CD4-positive, alpha-beta T cell treated with Interleukin-1 beta for 1 hour (primary cell): Measurements from ENCODE around the gene COL23A1.
"Not testable (repeated sequence)": the region's sequence is repeated elsewhere in the genome, so short reads cannot be mapped to it uniquely, and the experiment has no call there.

ENCODE experiments used
- DNase-seq, 2 donors: peaks; one replicate each; pipeline ENCODE4 v3.0.0-alpha.2; 2020 to 2022

Gene COL23A1

GRCh38 chr5:178313316-178313715 lies 276.9 kb downstream of the COL23A1 start:
- no peak for DNase-seq

GRCh38 chr5:178312880-178313282 lies 277.3 kb downstream of the COL23A1 start:
- DNase-seq = peak in 1 of 2 donors; percentile 56

GRCh38 chr5:178310130-178310865 lies 279.9 kb downstream of the COL23A1 start:
- DNase-seq = no peak

DNA sequence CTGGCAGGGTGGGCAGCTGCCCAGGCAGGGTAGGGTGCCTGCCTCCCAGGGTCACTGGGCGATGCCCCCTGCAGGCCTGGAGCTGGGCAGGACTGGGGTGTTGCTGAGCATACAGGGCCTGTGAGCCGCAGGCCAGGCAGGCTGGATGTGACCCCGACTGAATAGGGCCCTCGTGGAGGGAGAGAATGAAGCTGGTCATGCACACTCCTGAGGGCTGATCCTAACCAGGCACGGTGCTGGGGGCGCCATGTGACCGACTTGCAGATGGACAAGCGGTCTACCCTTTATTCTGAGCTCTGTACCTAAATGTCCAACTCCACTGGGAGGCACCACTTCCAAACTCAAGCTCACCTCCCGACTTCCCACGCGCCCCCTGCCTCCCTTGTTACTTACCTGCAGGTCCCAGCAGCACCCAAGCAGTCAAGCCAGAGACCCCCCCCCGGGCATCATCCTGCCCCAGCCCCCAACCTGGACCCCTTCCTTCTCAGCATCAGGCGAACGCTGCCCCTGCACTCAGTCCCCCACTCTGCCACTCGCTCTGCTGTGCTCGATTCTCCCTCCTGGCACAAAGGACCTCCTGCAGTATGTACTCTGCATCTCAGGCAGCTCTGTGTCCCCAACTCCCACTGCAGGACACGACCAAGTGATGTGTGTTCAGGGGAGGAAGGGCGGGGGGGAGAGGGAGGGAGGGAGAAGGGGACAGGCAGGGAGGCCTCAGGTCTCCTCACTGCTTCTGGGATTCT lies 280.8 kb downstream of the COL23A1 start:
- DNase-seq = no peak

GRCh38 chr5:178308541-178309092 lies 281.6 kb downstream of the COL23A1 start:
- no peak for DNase-seq

DNA sequence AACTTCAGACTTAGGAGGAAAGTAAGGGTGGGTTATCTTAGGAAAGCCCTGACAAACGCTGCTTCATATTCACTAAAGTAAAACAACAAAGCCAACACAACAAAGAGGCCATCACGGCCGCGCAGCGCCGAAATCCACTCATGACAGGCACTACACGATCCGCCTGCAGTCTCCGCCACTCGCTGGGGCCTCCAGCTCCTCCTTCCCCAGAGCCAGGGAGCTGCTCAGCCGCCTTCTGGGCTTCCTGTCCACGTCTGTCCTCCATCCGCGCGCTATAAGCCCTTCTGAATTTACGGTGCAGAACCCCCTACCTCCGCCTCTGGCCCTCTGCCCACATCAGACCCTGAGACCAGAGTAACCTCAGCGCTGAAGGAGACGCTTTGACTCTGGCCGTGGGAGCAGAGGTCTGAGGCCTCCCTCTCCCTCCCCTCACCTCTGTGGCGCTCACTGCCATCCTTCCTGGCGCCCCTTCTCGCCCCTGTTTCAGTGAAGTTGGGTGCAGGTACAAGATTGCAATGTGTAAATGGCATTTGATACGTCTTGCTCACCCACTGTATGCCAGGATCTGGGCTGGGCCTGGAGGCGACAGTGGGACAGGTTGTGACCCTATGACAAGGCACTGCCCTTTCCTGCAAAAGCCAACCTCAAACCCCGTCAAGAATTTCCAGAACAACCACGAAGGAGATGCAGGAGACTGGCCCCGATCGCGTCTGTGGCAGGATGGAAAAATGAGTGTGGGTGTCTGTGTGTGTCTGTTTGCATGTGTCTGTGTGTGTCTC lies 282.7 kb downstream of the COL23A1 start:
- DNase-seq = no peak

DNA sequence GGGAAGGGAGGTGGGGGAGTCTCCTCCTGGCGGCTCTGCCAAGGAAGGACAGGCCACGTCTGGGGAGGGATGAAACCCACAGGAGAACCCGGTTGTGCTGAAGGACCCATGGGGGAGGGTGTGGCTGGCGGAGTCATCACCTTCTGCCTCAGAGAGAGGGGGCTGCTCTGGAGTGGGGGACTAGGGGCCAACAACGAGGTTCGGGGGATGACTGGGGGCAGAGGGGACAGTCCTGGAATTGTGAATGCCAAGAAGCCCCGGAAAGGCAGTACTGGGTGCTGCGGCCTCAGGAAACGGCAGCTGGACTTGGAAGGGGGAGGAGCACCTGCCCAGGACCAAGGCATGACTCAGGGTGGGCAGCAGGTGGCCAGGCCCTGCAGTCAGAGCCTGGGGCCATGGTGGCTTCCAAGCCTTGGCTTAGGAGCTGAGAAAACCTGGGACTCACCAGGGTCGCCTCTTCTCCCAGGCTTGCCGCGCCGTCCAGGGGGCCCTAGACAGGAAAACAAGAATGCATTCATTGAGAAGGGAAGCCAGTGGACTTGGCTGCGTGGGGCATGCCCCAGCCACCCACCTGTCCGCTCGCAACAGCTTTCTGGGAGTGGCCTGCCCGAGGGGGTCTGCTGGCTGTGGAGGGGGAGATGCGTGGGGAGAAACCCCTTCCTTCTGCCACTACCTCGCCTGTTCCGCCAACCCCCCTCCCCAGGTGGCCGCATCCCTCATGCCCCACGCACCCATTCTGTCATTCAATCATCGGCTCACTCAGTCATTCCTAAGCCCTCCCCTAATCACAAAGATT lies 283.6 kb downstream of the COL23A1 start:
- DNase-seq = no peak

GRCh38 chr5:178305801-178306200 lies 284.4 kb downstream of the COL23A1 start:
- DNase-seq = no peak

DNA sequence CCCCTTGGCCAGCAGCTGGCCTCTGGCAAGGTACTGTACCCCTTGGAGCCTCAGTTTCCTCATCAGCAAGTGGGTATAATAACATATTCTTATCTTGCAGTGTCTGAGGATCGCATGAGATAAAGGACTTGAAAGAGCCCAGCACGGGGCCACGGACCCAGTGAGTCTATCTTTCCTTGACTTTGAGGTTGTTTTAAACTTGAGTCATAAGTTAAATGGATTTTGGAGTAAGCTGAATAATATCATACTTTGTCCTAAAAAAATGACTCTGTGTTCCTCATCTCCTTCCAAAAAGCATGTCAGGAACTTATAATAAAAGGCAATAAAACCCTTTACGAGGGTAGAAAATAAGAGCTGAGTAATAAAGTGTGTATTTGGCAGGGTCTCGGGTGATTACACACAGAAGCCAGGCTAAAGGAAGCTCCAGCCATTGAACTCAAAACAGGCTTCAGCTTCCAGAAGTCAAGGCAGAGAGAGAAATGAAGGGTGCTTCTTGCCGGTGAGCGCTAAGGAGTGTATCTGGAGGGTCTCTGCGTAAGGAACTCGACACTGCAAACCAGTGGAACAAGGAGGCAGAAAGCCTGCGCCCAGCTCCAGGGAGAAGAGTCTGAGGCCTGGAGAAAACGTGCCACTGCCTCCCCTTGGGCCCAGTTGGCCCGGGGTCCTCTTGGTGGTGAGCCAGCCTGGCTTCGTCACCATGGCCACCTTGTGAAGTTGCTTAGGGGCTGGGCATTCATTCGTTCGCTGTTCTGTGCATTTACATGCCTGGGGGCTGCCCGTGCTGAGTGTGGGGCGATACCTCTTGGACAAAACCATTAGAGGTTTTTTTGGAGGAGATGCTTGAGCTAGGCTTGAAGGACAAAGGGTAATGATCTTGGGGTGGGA lies 285.2 kb downstream of the COL23A1 start:
- no peak for DNase-seq

- DNase-seq = no peak
These were observed 286.2 kb downstream of the COL23A1 start for GRCh38 chr5:178304016-178304415.

DNA sequence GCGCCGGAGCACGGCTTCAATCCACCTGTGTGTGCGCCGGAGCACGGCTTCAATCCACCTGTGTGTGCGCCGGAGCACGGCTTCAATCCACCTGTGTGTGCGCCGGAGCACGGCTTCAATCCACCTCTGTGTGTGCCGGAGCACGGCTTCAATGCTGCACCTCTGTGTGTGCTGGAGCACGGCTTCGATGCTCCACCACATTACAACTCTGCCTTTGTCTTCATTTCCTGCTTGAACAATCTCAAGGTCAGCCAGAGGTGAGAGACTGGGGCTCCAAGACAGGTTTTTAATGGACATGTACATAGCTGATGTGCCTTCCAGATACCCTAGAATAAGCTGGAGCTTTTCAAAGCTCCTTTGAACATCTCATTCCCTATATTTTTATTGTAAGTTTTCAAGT lies 287.9 kb downstream of the COL23A1 start:
- DNase-seq = not testable (repeated sequence)

DNA sequence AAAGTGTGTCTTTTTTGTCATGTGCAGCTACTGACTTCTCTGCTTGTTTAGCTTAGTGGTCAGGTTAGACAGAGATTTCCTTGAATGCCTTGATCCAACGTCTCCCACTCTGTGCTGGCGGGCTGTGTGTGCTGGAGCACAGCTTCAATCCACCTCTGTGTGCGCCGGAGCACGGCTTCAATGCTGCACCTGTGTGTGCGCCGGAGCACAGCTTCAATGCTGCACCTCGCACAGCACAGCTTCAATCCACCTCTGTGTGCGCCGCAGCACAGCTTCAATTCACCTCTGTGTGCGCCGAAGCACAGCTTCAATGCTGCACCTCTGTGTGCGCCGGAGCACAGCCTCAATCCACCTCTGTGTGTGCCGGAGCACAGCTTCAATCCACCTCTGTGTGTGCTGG lies 288.6 kb downstream of the COL23A1 start:
- no peak for DNase-seq

DNA sequence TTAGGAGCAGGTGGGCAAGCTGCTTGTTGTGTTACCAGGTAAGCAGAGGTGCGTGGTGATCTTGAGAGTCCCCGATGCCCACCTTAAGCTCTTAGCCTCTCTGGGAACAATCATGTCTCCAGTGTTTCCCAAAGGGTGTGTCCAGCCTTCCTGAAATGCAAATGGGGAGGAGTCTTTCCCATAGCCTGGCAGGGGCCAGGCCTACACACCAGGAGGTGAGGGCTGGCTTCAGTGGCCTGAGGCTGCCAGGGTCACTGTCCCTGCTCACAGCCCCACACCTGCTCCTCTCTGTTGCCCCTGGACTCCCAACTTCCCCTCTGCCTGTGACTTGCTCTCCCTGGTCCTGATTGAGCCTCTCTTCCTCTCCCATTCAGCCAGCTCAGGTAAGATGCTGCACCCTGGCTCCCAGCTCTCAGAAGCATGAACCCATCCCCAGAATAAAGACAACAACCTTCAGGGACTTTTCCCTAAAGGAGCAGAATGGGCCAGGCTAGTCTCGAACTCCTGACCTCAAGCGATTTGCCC lies 291.8 kb downstream of the COL23A1 start:
- no peak for DNase-seq

DNA sequence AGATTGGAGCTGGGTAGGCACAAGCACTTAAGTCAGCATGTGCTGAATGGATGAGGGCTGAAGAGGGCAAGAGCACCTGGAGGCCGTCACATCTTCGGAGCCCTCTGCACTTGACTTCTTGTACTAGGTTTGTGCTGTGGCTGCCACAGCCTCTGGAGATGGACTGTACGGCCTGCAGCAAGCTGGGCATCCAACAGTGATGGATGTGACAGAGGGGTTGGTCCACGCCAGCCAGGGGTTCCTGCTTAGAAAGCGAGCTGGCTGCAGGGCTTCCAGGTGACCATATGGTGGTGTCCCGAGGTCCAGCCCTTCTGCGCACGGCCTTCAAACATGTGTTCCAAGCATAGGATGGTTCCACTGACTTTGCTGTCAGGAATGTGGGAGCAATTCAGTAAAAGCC lies 292.4 kb downstream of the COL23A1 start:
- no peak for DNase-seq

DNA sequence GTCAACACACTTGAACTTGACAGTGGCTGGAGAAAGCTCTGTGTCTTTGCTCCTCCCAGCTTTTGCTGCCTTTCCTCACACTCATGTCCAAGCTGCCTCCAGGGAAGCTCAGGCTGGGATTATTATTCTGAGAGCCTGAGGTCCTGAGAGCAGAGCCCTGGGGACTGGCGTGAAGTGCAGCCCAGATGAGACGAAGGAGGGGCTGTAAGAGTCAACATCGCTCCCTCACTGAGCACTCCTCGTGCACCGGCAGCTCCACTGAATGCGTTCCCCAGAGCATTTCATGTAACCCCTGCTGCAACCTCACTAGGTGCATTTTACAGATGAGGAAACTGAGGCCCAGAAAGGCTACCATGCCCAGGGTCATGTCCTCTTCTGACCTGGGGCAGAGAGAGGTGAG lies 294.1 kb downstream of the COL23A1 start:
- DNase-seq = no peak

DNA sequence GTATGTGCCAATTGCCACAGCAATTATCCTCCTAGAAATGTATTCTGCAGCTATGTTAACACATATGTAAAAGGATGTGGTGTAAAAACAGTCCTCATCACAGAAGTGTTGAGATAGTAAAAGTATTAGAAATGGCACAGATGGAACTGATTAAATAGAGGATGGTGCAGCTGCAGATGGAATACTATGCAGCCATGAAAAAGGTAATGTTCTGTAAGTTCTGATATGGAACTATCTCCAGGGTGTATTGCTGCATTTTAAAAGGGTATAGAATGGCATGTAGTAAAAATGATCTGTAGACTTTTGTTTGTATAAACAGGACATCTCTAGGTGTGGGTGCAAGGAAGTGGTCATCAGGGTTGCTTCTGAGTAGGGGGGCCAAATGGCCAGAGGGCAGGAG lies 294.6 kb downstream of the COL23A1 start:
- DNase-seq = no peak

DNA sequence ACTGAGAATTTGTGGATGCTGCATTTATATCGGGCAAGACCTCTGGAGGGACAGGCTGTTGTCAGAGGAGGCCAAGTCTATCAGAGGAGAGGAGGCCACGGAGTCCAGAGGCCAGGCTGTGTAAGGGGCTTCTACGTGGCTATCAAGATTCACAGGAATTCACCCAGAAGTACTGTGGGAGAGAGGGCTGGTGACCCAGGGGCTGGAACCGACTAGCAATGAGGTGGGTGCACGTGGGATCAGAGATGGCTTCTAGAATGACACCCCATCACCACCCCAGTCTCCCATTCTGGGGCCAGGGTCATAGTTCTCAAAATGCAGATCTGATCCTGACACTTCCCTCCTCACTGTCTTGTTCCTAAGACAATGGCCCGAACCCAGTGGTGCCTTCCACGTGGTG lies 296.4 kb downstream of the COL23A1 start:
- DNase-seq = no peak

DNA sequence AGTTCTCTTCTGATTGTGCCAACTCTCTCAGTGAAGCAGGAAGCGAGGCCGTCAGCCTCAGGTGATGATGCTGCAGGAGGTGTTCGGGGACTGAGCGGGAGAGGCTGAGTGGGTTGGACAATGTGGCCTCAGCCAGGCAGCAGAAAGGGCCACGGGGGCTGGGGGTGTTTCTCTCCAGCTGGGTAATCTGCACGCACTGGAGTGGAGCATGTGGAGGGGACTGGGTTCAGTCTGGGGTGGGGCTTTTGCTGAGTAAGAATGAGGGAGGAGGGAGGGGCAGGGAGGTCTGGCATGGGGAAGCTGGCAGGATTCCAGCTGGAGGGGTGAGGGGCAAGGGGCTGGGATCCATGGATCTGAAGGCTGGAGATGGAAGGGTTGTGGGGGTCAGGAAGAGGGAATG lies 296.8 kb downstream of the COL23A1 start:
- no peak for DNase-seq

DNA sequence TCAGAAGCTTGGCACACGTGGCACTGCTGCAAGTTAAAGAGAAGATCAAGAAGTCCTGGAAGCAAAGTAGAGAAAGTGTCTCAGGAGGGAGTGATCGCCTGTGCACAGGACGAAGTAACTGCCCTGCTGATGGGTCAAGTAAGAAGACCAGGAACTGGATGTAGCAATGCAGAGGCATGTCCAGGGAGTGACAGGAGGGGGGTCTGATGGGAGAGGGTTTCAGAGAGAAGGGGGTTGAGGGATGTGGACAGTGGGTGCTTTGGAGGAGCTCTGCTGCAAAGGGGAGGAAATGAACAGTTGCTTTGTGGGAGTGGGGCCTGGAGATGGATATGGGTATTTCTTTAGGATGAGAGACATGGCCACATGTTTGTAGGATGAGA lies 297.4 kb downstream of the COL23A1 start:
- no peak for DNase-seq

DNA sequence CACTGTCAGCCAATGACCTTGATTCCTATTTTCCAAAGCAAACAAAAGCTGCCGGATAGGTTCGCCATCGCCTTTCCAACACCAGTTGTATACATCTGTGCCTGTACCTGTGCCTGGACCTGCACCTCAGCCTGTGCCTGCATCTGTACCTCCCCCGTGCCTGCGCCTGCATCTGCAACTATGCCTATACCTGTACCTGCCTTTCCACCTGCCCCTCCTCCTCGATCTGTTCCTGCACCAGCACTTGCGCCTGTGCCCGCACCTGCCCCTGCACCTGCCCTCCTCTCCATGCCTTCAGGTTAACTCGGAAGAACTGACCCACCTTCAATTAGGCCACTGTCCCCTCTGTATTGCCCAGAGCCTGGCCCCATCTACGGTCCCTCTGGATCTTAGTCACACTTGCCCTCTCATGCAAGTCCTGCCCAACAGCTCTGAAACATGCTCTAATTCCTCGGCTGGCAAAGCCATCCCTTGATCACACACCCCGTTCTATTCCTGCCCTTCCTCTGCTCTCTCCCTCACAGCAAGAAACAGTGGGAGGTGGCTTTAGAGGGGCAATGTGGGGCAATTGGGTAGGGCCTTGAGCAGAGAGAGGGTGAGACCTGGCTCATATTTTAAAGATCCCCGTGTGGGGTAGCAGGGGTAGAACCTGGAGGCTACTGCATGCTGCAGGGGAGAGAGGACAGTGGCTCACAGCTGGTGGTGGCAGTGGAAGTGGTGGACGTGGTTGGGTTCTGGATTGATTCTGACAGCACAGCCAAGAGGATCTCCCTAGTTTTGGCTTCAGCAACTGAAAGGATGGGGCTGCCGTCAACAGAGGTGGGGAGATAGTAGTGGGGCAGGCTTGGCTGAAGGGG lies 298.0 kb downstream of the COL23A1 start:
- no peak for DNase-seq
